Mesenchymal stem cell (in vitro differentiated cells and primary cell): ENCODE measurements around the gene ANKEF1.

Source experiments
- DNase-seq: peaks from one replicate; pipeline ENCODE4 v3.0.0-alpha.2; 2013
- H2AFZ ChIP-seq: one replicate; pipeline ENCODE4 v1.6.1; 2013; ENCODE audit warnings: low read depth, mild to moderate bottlenecking, control low read depth, inconsistent platforms, low read length, moderate library complexity
- H2AK5ac ChIP-seq: 2 replicates; pipeline ENCODE4 v1.6.1; 2013; ENCODE audit warnings: low read length, moderate library complexity, mild to moderate bottlenecking, inconsistent platforms; ENCODE audit not compliant: severe bottlenecking
- H2BK120ac ChIP-seq: one replicate; pipeline ENCODE4 v1.6.1; 2013; ENCODE audit warnings: low read depth, mild to moderate bottlenecking, inconsistent platforms, low read length, moderate library complexity
- H2BK12ac ChIP-seq, 2 experiments: one replicate each; pipeline ENCODE4 v1.6.1; 2013; ENCODE audit warnings: inconsistent platforms in 2 of 2, low read length in 2 of 2, mild to moderate bottlenecking in 2 of 2, moderate library complexity in 2 of 2, control low read depth in 1 of 2
- H2BK15ac ChIP-seq: one replicate; pipeline ENCODE4 v1.6.1; 2013; ENCODE audit warnings: mild to moderate bottlenecking, low read depth, inconsistent platforms; ENCODE audit not compliant: poor library complexity, severe bottlenecking
- H2BK5ac ChIP-seq: 2 replicates; pipeline ENCODE4 v1.6.1; 2013; ENCODE audit warnings: low read depth, mild to moderate bottlenecking, low read length, control low read depth, inconsistent platforms; ENCODE audit not compliant: poor library complexity, severe bottlenecking
- H3K14ac ChIP-seq, 2 experiments: one replicate each; pipeline ENCODE4 v1.6.1; 2013; ENCODE audit warnings: inconsistent platforms in 2 of 2, low read length in 2 of 2, control low read depth in 1 of 2, mild to moderate bottlenecking in 1 of 2, moderate library complexity in 1 of 2
- H3K18ac ChIP-seq, 2 experiments: one replicate each; pipeline ENCODE4 v1.6.1; 2013; ENCODE audit warnings: inconsistent platforms in 2 of 2, low read length in 2 of 2, control low read depth in 1 of 2, low read depth in 1 of 2, mild to moderate bottlenecking in 1 of 2
- H3K23ac ChIP-seq, 2 experiments: one replicate each; pipeline ENCODE4 v1.6.1; 2013; ENCODE audit warnings: inconsistent platforms in 2 of 2, low read length in 2 of 2, mild to moderate bottlenecking in 2 of 2, moderate library complexity in 2 of 2, control low read depth in 1 of 2
- H3K27ac ChIP-seq: 2 replicates; pipeline ENCODE4 v1.5.1; 2013; ENCODE audit warnings: mild to moderate bottlenecking, moderate library complexity, low read length, control low read depth, inconsistent platforms; ENCODE audit not compliant: poor library complexity, severe bottlenecking
- H3K27me3 ChIP-seq, 2 experiments: 2 replicates each; pipeline versions ENCODE4 v1.6.1 to v1.7.0; 2013; ENCODE audit warnings: low read length in 2 of 2, mild to moderate bottlenecking in 2 of 2, moderate library complexity in 2 of 2, control low read depth in 1 of 2, inconsistent platforms in 1 of 2; ENCODE audit not compliant: control insufficient read depth in 1 of 2, insufficient read depth in 1 of 2
- H3K36me3 ChIP-seq, 2 experiments: 2 replicates each; pipeline versions ENCODE4 v1.6.1 to v1.7.0; 2013; ENCODE audit warnings: low read length in 2 of 2, control low read depth in 1 of 2, inconsistent platforms in 1 of 2, low read depth in 1 of 2, mild to moderate bottlenecking in 1 of 2; ENCODE audit not compliant: insufficient read depth in 2 of 2, control insufficient read depth in 1 of 2
- H3K4ac ChIP-seq, 2 experiments: one replicate each; pipeline ENCODE4 v1.6.1; 2013; ENCODE audit warnings: inconsistent platforms in 2 of 2, low read length in 2 of 2, mild to moderate bottlenecking in 2 of 2, moderate library complexity in 2 of 2, control low read depth in 1 of 2, low read depth in 1 of 2
- H3K4me1 ChIP-seq: 2 replicates; pipeline ENCODE4 v1.6.1; 2013; ENCODE audit warnings: low read depth, low read length, control low read depth; ENCODE audit not compliant: control insufficient read depth, insufficient read depth
- H3K4me2 ChIP-seq: 2 replicates; pipeline ENCODE4 v1.6.1; 2013; ENCODE audit warnings: low read length, mild to moderate bottlenecking, inconsistent platforms; ENCODE audit not compliant: poor library complexity, severe bottlenecking
- H3K4me3 ChIP-seq, 2 experiments: 2 replicates each; pipeline versions ENCODE4 v1.5.1 to v1.7.0; 2013; ENCODE audit warnings: low read length in 2 of 2, mild to moderate bottlenecking in 2 of 2, control low read depth in 1 of 2, low read depth in 1 of 2; ENCODE audit not compliant: insufficient read depth in 1 of 2
- H3K79me1 ChIP-seq: replicated peaks from 2 replicates; pipeline ENCODE4 v1.6.1; 2013; ENCODE audit warnings: mild to moderate bottlenecking, control low read depth, low read length, inconsistent platforms; ENCODE audit not compliant: poor library complexity, severe bottlenecking
- H3K9ac ChIP-seq: 2 replicates; pipeline ENCODE4 v1.7.0; 2013; ENCODE audit warnings: mild to moderate bottlenecking, low read length, moderate library complexity
- H3K9me3 ChIP-seq: 2 replicates; pipeline ENCODE4 v1.7.0; 2013; ENCODE audit warnings: mild to moderate bottlenecking, low read length; ENCODE audit not compliant: control insufficient read depth
- H4K8ac ChIP-seq: one replicate; pipeline ENCODE4 v1.6.1; 2013; ENCODE audit warnings: inconsistent platforms, mild to moderate bottlenecking, low read length, moderate library complexity
- H4K91ac ChIP-seq: one replicate; pipeline ENCODE4 v1.6.1; 2013; ENCODE audit warnings: mild to moderate bottlenecking, low read length, inconsistent platforms
- WGBS: methylation state at CpG from one replicate; pipeline ENCODE4 v1.1.7; 2013; ENCODE audit warnings: mixed read lengths; 5-methylcytosine and 5-hydroxymethylcytosine counted together

The ANKEF1 gene

DNA sequence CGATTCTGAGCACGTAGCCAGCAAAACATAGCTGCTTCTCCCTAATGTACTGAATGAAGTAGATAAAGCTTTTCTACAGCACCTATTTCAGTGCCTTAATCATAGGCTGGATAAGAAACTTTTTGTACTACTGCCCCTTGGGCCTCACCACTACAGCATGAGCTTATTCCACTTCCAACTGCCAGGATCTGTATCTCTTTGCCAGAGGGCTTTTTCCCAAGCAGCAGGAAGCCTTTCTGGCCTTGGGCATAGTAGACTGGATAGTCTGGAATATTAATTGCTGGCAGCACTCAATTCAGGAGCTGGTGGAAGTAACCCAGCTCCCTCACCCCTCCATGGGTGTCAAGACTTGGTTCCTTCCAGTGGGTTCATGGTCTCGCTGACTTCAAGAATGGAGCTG, 43.6 kb downstream of the ANKEF1 start:
- Histone ChIP-seq H3K9ac (no peak overlapping the region), H2BK12ac (no peak overlapping the region), H3K18ac (no peak overlapping the region), H3K79me1 (no peaks in the 10 kb centered on the region), H4K8ac (no peak overlapping the region), H4K91ac (no peak overlapping the region), H3K9me3 (no peaks in the 10 kb centered on the region), H3K27me3 (no peaks in the 10 kb centered on the region), H3K4me3 (no peak overlapping the region), H3K4ac (no peak overlapping the region), H2BK5ac (no peak overlapping the region), H3K36me3 (no peaks in the 10 kb centered on the region), H2BK15ac (no peak overlapping the region), H3K4me1 (no peaks in the 10 kb centered on the region), H3K14ac (no peak overlapping the region), H3K27ac (no peak overlapping the region), H3K23ac (no peak overlapping the region), H2AK5ac (no peak overlapping the region), H2AFZ (no peak overlapping the region), H2BK120ac (no peak overlapping the region), H3K4me2 (no peak overlapping the region)
- WGBS = 100% methylated on average over 2 of the region's 3 CpGs
- no peak for DNase-seq

GRCh38 chr20:10079964-10080363, 45.2 kb downstream of the ANKEF1 start:
- no peaks in the 10 kb centered on the region for H3K9me3 ChIP-seq
- H4K8ac ChIP-seq = no peak overlapping the region
- no peak overlapping the region for H2BK15ac ChIP-seq
- H3K4me1 ChIP-seq = no peaks in the 10 kb centered on the region
- peak; percentile 18 for DNase-seq
- no peak overlapping the region for H3K4me2 ChIP-seq
- H3K4ac ChIP-seq = no peak overlapping the region
- H2BK120ac ChIP-seq = no peak overlapping the region
- no peak overlapping the region for H2AFZ ChIP-seq
- no peak overlapping the region for H3K4me3 ChIP-seq
- no peak overlapping the region for H2AK5ac ChIP-seq
- no peaks in the 10 kb centered on the region for H3K27me3 ChIP-seq
- no peak overlapping the region for H3K9ac ChIP-seq
- H3K18ac ChIP-seq = no peak overlapping the region
- H3K36me3 ChIP-seq = no peaks in the 10 kb centered on the region
- no peak overlapping the region for H2BK12ac ChIP-seq
- no peaks in the 10 kb centered on the region for H3K79me1 ChIP-seq
- H3K23ac ChIP-seq = no peak overlapping the region
- H3K27ac ChIP-seq = no peak overlapping the region
- H3K14ac ChIP-seq = no peak overlapping the region
- H2BK5ac ChIP-seq = no peak overlapping the region
- no peak overlapping the region for H4K91ac ChIP-seq

GRCh38 chr20:10080574-10080973, 45.8 kb downstream of the ANKEF1 start:
- Histone ChIP-seq H2BK12ac (no peak overlapping the region), H2AK5ac (no peak overlapping the region), H3K9me3 (no peaks in the 10 kb centered on the region), H2AFZ (no peak overlapping the region), H3K4ac (no peak overlapping the region), H3K23ac (no peak overlapping the region), H3K36me3 (no peaks in the 10 kb centered on the region), H3K18ac (no peak overlapping the region), H2BK120ac (no peak overlapping the region), H3K27me3 (no peaks in the 10 kb centered on the region), H2BK15ac (no peak overlapping the region), H4K8ac (no peak overlapping the region), H3K9ac (no peak overlapping the region), H3K4me2 (no peak overlapping the region), H2BK5ac (no peak overlapping the region), H3K4me3 (no peak overlapping the region), H3K79me1 (no peaks in the 10 kb centered on the region), H3K27ac (no peak overlapping the region), H3K4me1 (no peaks in the 10 kb centered on the region), H3K14ac (no peak overlapping the region), H4K91ac (no peak overlapping the region)
- DNase-seq = no peak

GRCh38 chr20:10089871-10090587, 55.2 kb downstream of the ANKEF1 start:
- H3K27ac ChIP-seq = no peak overlapping the region
- 84% methylated on average over 2 of the region's 4 CpGs for WGBS
- H3K4ac ChIP-seq = no peak overlapping the region
- no peak overlapping the region for H4K8ac ChIP-seq
- H3K4me2 ChIP-seq = no peak overlapping the region
- H2BK15ac ChIP-seq = no peak overlapping the region
- H2BK5ac ChIP-seq = no peak overlapping the region
- H2AK5ac ChIP-seq = no peak overlapping the region
- no peak overlapping the region for H3K18ac ChIP-seq
- H2AFZ ChIP-seq = no peak overlapping the region
- H3K9ac ChIP-seq = no peak overlapping the region
- no peak overlapping the region for H3K14ac ChIP-seq
- no peaks in the 10 kb centered on the region for H3K9me3 ChIP-seq
- H2BK12ac ChIP-seq = no peak overlapping the region
- H3K79me1 ChIP-seq = no peaks in the 10 kb centered on the region
- no peaks in the 10 kb centered on the region for H3K36me3 ChIP-seq
- no peak overlapping the region for H3K4me3 ChIP-seq
- H3K27me3 ChIP-seq = no peaks in the 10 kb centered on the region
- H3K4me1 ChIP-seq = peaks cover 2% of the 10 kb centered on the region
- H2BK120ac ChIP-seq = no peak overlapping the region
- DNase-seq = no peak
- no peak overlapping the region for H3K23ac ChIP-seq
- no peak overlapping the region for H4K91ac ChIP-seq
